ENCODE results near the gene SLCO3A1.
"Not testable (repeated sequence)": the region's sequence is repeated elsewhere in the genome, so short reads cannot be mapped to it uniquely, and the experiment has no call there.

Gene SLCO3A1

GRCh38 chr15:92164327-92165000 is 311.0 kb downstream of the SLCO3A1 start:
- no peak for DNase-seq

- DNase-seq = no peak
Observed at GRCh38 chr15:92165001-92165346, 311.5 kb downstream of the SLCO3A1 start.

GRCh38 chr15:92166029-92166428 is 312.5 kb downstream of the SLCO3A1 start:
- no peak for DNase-seq

- no peak for DNase-seq
Observed at GRCh38 chr15:92166751-92167405, 313.4 kb downstream of the SLCO3A1 start.

DNA sequence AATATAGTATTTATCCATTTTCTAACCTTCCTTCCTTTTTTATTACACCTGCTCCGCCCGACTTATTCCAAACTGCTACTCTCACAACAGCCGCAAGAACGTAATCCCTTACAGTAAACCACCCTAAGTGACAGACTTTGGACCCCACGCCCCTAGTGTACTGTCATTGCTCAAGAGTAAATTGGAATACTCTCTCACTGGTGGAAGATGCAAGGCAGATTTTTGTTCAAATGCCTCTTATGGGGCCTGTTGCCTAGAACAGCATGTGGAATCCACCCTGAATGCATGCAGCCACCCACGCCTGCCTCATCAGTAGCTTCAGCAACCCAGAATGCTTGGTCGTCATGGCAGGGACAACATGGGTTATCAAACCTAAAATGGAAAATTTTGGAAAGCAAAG is 313.9 kb downstream of the SLCO3A1 start:
- DNase-seq = no peak

DNA sequence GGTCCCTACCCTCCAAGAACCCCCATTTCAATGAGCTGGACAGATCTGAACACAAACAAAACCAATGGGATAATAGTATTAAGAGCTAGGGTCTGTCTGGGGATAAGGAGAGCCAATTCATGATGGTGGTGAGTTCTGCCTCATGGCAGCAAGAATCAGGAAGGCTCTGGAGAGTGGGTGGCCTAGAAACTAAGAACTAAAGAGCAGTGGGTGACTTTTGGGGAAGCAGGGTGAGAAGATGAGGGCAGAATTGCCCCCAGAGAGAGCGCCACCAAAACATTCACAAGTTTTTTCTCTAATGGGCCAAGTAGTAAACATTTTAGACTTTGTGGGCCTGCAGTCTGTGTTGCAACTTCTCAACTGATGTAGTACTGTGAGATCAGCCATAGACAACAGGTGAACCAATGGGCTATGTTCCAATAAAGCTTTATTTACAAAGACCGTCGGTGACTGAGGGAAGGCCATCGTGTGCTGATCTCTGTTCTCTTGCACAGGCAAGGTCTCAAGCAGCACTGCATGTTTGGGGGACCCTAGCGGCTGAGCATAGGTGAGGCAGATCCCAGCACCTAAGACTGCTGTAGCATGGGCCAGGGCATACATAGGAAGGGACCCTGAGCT is 314.7 kb downstream of the SLCO3A1 start:
- peak; percentile 36 to 76 for DNase-seq

- DNase-seq = no peak
Observed at GRCh38 chr15:92170897-92171296, 317.4 kb downstream of the SLCO3A1 start.

DNA sequence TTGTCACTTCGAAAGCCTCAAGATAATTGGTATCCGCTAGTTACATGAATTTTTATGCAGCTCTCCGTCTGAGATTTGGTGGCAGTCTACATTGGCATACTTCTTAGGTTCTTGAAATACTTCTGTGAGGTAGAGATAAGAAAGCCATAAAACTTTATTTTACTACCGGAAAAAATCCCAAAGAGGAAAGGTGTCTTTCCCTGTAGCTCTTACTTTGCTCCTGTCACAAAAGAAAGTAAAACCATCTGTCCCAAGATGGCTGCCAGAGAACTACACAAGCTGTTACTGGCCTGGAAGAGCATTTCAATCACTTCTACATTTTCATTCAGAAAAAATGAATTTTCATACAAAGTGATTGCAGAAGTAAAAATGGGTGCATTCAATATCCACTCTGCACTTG is 325.4 kb downstream of the SLCO3A1 start:
- no peak for DNase-seq

GRCh38 chr15:92184142-92184541 is 330.6 kb downstream of the SLCO3A1 start:
- DNase-seq = no peak

DNA sequence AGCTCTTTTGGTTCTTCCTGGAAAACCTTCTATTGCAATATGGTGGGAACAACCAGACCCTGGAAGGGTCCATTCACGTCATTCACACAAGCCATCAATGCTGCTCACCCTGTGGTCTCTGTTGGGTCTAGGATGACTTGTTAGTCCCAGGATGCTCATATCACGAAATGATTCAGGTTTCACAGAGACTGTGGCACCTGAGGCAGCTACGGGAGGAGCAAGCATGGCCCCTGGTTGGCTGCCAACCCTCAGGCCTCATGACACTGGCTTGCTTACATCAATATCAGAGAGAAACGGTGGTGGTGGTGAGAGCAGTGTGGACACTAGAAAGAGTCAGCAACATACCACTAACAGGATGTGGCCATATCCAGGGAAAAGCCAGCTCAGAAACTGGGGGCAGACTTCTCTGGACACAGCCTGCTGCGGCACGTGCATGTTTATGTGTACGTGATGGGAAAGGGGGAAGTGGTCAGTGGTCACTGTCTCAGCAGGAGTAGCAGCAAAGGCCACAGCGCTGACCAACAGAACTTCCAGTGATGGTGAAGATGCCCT is 331.2 kb downstream of the SLCO3A1 start:
- no peak for DNase-seq

- no peak for DNase-seq
Observed at GRCh38 chr15:92187975-92188374, 334.5 kb downstream of the SLCO3A1 start.

DNA sequence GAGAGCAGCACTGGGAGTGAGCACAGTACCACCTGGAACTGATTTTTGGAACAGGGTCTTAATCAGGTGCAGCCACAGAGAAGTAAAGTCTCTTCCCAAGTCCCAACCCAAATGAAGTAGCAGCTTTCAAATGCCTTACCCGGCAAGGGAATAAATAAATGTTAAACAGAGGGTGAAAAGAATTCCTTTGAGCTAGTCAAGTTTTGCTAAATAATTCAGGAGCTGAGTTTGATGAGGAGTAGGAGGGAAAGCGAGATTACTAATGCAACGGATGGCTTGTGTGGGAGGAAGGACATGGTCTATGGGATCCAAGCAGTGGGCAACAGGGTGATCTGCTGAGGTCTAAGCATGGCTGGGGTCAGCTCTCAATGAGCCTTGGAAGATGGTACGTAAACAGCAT is 335.7 kb downstream of the SLCO3A1 start:
- no peak for DNase-seq

- DNase-seq = no peak
Observed at GRCh38 chr15:92195241-92195640, 341.7 kb downstream of the SLCO3A1 start.

GRCh38 chr15:92196342-92196741 is 342.8 kb downstream of the SLCO3A1 start:
- no peak for DNase-seq

DNA sequence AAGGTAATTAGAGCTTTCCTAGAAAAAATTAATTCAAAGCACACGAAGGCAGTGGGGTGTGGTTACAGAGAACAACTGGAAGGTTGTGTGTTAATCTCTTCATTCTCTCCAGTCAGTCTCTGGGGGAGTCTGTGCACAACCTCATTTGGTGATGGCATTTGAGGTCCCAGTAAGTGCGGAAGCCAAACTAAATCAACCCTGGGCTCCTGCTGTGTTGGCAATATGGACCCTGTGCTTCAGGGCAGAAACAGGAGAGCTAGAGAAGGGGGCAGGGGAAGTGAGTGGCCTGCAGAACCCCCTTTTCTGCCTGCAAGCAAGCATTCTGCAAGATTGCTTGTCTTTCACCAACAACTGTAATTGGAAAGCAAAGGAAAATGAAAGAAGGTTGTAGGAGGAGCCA is 344.2 kb downstream of the SLCO3A1 start:
- DNase-seq = no peak

DNA sequence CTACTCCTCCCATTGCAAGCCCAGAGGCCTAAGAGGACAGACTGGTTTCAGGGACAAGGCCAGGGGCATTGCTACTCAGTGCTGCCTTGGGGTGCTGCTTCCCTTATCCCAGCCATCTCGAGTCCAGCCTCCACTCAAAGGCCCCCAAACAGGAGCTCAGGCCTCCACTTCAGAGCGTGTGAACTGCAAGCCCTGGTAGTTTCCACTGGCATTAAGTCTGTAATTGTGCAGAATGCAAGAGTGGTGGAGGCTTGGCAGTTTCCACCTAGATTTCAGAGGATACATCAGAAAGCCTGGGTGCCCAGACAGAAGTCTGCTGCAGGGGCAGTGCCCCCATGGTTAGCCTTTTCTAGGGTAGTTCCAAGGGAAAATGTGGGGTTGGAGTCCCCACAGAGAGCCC is 347.4 kb downstream of the SLCO3A1 start:
- no peak for DNase-seq

DNA sequence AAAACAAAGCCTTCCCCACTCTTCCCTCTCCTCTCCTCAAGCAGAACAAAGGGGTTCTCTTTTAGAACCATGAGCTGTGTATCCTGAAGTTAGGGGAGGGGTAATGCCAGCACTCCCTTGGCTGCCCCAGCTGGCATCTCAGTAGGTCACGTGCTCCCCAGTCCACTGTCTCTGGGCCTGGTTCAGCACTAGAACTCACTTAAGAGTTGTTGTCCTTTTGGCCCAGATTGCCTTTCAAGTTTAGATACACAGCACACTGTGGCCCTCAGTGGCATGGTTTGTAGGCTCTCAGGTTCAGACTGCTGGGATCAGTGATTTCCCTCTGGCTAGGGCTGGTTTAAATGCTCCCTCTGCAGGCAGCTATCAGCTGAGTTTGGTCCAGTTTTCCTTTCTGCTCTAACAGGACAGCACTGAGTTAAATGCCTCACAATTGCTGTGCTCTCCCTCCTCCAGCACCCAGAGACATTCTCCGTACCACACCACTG is 351.8 kb downstream of the SLCO3A1 start:
- no peak for DNase-seq

- DNase-seq = not testable (repeated sequence)
Observed at GRCh38 chr15:92207601-92208000, 354.1 kb downstream of the SLCO3A1 start.
